ENCODE measurements around the gene RRAGD.

Gene RRAGD

DNA sequence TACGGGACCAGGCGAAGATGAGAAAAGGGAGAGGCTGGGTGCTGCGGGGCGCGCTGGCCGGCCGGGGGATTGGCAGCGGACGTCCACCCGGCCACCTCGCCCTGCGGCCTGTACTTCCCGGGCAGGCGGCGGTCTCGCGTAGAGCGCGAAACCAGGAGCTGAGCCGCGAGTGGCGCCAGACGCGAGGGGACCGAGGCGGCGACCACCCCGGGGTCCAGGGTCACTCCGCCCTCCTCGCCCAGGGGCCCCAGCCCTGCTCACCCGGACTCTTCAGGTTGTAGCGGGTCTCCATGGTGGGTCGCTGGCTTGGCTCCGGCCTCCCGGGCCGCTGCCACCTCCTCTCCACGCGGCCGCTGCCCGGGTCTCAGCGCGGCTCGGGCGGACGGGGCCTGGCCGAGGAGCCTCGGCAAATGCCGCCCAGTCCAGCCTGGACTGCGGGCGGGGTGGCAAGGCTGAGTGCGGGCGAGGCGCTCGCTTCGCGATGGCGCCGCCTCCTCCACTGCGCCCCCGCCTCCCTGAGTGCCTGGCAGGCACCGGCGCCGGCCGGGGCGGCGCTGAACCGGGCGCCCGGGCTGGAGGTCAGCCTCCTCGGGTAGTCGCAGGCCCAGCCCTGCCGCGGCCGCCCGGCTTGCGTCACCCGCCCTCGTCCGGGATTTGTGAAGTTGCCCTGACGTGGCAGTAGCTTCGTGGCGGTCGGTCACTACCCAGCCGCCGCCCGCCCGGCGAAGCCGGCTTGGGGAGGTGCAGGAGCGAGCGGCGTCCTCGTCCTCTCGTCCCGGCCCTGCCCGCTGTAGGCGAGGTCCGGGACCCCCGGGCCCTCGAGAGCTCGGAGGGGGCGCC lies 59.6 kb downstream of the RRAGD start, which contains the start of gene UBE2J1:
Gene UBE2J1, minus strand, starts transcription at position 445 of the 840 bp plus-strand sequence. Its CDS starts 153 bp downstream, at position 292.
- Mint-ChIP-seq H3K4me3 (peak within 1 kb of the TSS; percentile 97), H3K36me3 (peaks cover 3% of the 10 kb centered on the region), H3K27ac (peak within 1 kb of the TSS; percentile 97), H3K4me1 (ENCODE audit: low read depth) (peaks cover 78% of the 10 kb centered on the region), H3K9me3 (ENCODE audit: low read depth) (no peaks in the 10 kb centered on the region), H3K27me3 (no peaks in the 10 kb centered on the region)

DNA sequence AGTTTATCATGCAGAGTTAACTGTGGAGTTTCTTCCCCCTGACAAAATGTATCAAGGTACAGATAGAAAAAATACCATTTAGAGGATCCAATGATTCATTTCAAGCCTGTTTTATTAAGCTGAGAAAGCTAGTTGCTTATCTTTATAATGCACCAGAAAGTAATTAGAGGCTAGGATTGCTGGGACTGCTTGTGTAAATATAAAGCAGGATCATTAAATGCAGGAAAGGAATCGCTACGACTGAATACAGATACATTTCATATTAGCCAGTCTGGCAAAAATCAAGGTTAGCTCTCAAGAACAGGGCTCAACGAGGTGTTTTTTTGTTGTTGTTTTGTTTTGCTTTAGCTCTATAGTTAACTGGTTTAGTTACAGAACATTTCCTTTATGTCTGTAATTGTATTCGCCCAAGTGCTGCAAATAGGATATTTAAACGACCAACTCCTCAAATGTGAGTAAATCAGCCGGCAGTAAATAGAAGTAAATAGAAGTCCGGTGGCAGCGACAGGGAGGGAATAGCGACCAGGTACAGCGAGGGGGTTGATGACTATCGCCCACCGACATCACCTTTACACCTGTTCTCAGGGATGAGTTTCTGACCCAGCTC lies 60.3 kb downstream of the RRAGD start:
- no peaks in the 10 kb centered on the region for H3K27me3 Mint-ChIP-seq

DNA sequence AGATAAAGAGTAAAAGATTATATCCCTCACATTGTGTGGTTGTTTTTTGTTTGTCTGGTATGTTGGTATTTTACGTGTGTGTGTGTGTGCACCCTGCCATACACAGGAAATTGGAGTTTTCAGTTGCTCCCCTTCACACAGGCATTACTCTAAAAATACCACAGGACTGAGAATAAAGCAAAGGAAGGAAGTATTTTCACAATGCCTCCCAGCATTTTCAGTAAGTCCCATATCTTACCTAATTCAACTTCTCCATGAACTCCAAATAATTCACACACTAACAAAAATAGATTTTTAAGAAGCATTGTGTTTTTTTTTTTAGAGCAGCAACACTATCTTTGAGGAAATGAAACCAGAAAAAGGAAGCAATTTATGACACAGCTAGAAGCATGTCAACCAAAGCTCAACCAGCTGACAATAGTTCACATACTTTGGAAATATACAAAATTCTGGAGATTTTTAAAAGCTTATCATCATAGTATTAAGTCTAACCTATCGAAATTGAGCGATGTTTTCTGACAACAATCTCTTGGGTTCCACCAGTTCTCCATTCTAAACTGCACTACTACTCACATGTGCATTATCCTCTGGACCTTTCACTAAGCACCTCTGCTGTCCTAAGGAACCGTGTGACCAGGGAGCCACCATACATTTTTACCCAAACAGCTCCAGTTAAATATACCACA lies 61.6 kb downstream of the RRAGD start:
- peaks cover 67% of the 10 kb centered on the region for H3K4me1 Mint-ChIP-seq (ENCODE audit: low read depth)
- peaks cover 3% of the 10 kb centered on the region for H3K36me3 Mint-ChIP-seq
- peak overlapping the region; percentile 97 for H3K27ac Mint-ChIP-seq
- H3K9me3 Mint-ChIP-seq (ENCODE audit: low read depth), result no peaks in the 10 kb centered on the region
- no peaks in the 10 kb centered on the region for H3K27me3 Mint-ChIP-seq
- H3K4me3 Mint-ChIP-seq, result peak overlapping the region; percentile 97

More for the DNA sequence above, 60.3 kb downstream of the RRAGD start:
- Mint-ChIP-seq H3K4me1 (ENCODE audit: low read depth) (peaks cover 73% of the 10 kb centered on the region), H3K27ac (peak overlapping the region; percentile 97), H3K9me3 (ENCODE audit: low read depth) (no peaks in the 10 kb centered on the region), H3K4me3 (peak overlapping the region; percentile 97), H3K36me3 (peaks cover 3% of the 10 kb centered on the region)

DNA sequence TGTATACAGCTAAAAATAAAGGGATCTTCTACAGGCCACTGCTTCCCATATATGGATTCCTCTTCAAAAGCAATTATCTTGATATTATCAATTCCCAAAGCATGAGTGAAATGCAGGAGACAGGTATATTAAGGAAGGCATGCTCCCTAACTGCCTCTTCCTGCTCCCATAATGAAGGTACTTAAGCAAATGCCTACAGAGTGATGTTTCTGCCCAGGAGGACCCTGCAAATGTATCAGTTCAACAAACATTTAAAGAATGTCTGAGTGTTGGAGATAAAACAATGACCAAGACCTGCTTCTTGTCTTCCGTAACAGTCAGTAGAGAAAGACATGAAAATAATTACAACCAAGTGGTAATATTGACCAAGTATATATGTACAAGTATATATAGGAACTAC lies 63.7 kb downstream of the RRAGD start:
- Mint-ChIP-seq H3K9me3 (ENCODE audit: low read depth) (no peaks in the 10 kb centered on the region), H3K27me3 (no peaks in the 10 kb centered on the region), H3K4me1 (ENCODE audit: low read depth) (peaks cover 66% of the 10 kb centered on the region), H3K4me3 (no peak overlapping the region), H3K36me3 (peaks cover 3% of the 10 kb centered on the region), H3K27ac (peak overlapping the region; percentile 72)

DNA sequence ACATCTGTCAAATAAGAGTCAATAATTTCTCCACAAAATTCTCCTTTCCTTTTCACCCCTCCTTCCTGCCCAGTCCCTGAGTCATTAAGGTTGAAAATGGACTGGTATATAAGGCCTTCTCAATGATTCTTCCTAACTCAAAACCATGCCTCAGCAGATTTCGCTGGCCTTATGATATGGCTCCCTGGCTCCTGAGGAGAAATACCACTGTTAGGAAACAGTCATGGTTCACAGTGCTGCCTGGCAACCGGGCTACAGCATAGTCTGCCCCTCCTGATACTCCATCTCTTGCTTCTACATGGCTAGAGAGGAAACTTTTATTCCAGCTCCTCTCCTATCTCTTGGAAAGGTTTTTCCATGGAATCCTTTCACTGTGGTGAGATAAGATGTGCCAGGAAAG lies 64.2 kb downstream of the RRAGD start:
- Mint-ChIP-seq H3K27ac (peak overlapping the region; percentile 43), H3K4me3 (no peak overlapping the region)

DNA sequence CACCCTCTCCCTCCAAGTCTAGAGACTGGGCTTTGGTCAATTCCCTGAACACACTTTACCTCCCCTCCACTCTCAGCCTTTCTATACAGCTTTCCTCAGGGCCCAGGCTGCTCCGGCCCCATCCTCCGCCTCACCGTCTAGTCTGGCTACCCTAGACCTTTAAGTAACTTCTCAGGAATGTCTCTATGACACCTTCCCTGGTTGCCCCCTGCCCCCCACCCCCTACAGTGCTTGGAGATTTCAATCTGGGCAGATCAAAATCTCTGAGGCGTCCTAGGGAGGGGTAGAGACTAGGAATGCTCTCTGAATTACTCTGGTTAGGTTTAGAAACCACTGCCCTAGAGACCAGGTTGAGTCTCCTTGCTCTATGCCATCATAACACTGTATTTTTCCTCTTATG lies 65.6 kb downstream of the RRAGD start:
- Mint-ChIP-seq H3K36me3 (peaks cover 3% of the 10 kb centered on the region), H3K4me1 (ENCODE audit: low read depth) (peaks cover 58% of the 10 kb centered on the region), H3K27ac (peak overlapping the region; percentile 11), H3K4me3 (no peak overlapping the region), H3K27me3 (no peaks in the 10 kb centered on the region), H3K9me3 (ENCODE audit: low read depth) (no peaks in the 10 kb centered on the region)

More for the DNA sequence above, 64.2 kb downstream of the RRAGD start:
- H3K36me3 Mint-ChIP-seq, result peaks cover 3% of the 10 kb centered on the region
- peaks cover 65% of the 10 kb centered on the region for H3K4me1 Mint-ChIP-seq (ENCODE audit: low read depth)
- no peaks in the 10 kb centered on the region for H3K27me3 Mint-ChIP-seq
- no peaks in the 10 kb centered on the region for H3K9me3 Mint-ChIP-seq (ENCODE audit: low read depth)

DNA sequence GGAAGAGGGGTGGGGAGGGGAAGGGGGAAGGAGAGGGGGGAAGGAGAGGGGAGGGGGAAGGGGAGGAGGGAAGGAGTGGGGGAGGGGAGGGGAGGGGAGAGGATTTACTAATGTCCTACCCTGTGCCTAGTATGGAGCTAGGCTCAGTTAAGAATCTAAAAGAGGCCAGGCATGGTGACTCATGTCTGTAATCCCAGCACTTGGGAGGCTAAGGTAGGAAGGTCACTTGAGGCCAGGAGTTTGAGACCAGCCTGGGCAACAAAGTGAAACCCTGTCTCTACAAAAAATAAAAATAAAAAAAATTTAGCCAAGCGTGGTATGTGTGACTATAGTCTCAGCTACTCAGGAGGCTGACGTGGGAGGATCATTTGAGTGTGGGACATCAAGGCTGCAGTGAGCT lies 72.5 kb downstream of the RRAGD start:
- H3K36me3 Mint-ChIP-seq, result peaks cover 3% of the 10 kb centered on the region
- H3K27ac Mint-ChIP-seq, result no peak overlapping the region
- H3K9me3 Mint-ChIP-seq (ENCODE audit: low read depth), result no peaks in the 10 kb centered on the region
- peaks cover 5% of the 10 kb centered on the region for H3K4me1 Mint-ChIP-seq (ENCODE audit: low read depth)
- H3K4me3 Mint-ChIP-seq, result no peak overlapping the region
- no peaks in the 10 kb centered on the region for H3K27me3 Mint-ChIP-seq

DNA sequence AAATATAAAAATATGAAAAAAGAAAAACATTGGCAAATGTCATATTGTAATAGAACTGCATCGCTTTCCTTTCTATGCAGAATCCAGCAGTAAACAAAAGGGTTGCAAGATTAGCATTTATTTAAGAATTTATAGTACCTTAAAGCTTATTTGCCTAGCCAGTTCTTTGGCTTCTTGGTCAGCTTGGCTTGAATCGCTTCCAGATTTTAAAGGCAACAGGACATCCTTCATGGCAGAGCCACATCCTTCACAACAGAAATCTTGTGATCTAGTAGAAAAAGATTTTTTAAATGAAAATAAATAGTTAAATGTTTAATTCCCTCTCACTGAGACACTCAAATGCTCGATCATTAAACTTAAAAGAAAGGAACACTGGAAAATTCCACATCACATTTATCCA lies 76.9 kb downstream of the RRAGD start:
- no peaks in the 10 kb centered on the region for H3K27me3 Mint-ChIP-seq
- H3K4me3 Mint-ChIP-seq, result no peak overlapping the region
- H3K4me1 Mint-ChIP-seq (ENCODE audit: low read depth), result no peaks in the 10 kb centered on the region

DNA sequence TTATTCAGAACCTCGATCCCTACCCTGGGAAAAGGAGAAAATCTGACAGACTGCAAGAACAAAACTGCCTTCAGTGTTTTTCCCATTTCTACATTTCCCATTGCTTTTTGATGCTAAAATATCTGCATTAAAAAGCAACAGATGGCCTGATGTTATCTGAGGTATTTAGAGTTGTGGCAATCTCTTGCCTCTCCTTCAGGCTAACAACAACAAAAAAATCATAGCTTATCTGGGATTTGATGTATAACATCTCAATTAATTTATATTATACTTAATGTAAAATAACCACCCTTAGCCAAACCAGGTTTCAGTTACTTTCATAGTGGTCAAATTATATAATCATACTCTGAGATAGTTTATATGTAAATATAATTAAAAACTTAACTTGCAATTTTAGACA lies 81.2 kb downstream of the RRAGD start:
- no peak overlapping the region for H3K4me3 Mint-ChIP-seq
- peaks cover 28% of the 10 kb centered on the region for H3K36me3 Mint-ChIP-seq
- H3K9me3 Mint-ChIP-seq (ENCODE audit: low read depth), result no peaks in the 10 kb centered on the region
- H3K27ac Mint-ChIP-seq, result no peak overlapping the region
- no peaks in the 10 kb centered on the region for H3K4me1 Mint-ChIP-seq (ENCODE audit: low read depth)
- H3K27me3 Mint-ChIP-seq, result no peaks in the 10 kb centered on the region

More for the DNA sequence above, 76.9 kb downstream of the RRAGD start:
- H3K27ac Mint-ChIP-seq, result no peak overlapping the region
- peaks cover 7% of the 10 kb centered on the region for H3K36me3 Mint-ChIP-seq
- no peaks in the 10 kb centered on the region for H3K9me3 Mint-ChIP-seq (ENCODE audit: low read depth)

DNA sequence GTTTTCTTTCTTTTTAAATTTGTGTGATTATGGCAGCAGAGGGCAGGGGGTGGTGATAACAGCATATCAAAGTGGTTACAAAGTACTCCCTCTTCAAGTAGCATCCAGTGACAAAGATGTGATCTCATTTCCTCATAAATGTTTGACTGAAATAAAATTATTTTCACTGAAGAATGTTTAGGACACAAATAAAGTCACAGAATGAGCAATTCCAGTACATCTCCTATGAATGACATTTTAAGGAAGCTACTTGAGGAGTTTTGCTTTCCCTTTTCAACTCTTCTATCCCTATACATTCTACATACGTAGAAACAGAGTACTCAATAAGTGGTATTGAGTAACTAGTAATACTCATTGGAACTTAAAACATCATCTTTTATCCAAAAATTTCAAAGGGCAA lies 83.1 kb downstream of the RRAGD start:
- peaks cover 31% of the 10 kb centered on the region for H3K36me3 Mint-ChIP-seq

DNA sequence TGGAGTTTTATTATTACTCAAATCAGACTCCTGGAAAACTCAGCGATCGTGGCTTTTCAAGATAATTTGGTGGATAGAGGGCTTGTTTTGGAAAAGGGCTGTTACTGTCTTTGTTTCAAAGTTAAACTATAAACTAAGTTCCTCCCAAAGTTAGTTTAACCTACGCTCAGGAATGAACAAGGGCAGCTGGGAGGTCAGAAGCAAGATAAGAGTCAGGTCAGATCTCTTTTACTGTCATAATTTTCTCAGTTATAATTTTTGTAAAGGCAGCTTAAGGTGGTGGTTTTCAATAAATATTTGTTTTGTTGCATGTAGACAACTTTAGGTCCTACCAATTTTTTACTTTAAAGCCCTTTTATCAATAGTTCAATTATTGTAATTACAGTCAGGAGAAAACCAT lies 87.8 kb downstream of the RRAGD start:
- Mint-ChIP-seq H3K36me3 (peaks cover 30% of the 10 kb centered on the region), H3K4me1 (ENCODE audit: low read depth) (no peaks in the 10 kb centered on the region), H3K4me3 (no peak overlapping the region), H3K27me3 (no peaks in the 10 kb centered on the region), H3K9me3 (ENCODE audit: low read depth) (no peaks in the 10 kb centered on the region), H3K27ac (no peak overlapping the region)

More for the DNA sequence above, 83.1 kb downstream of the RRAGD start:
- no peaks in the 10 kb centered on the region for H3K27me3 Mint-ChIP-seq
- peak overlapping the region; percentile 5 for H3K27ac Mint-ChIP-seq
- H3K9me3 Mint-ChIP-seq (ENCODE audit: low read depth), result no peaks in the 10 kb centered on the region
- H3K4me1 Mint-ChIP-seq (ENCODE audit: low read depth), result no peaks in the 10 kb centered on the region
- H3K4me3 Mint-ChIP-seq, result no peak overlapping the region

DNA sequence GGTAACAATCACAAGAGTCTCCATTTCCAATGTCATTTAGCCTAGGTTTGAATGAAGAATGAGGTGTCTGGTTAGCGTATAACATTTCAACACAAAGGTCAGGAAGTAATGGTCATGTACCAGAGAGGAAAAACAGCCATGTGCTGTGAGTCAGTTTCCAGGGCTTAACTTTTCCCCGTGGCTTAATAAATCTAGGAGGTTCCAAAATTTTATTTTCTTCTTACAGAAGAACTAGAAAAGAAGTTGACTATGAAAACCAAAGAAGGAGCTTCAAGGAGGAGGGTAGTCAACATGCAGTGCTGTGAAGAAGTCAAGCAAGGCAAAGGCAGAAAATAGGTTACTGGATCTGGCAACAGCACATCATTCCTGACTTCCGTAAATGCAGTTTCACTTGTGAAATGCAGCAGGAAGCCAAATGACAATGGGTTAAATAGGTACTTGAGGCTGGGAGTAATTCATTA lies 88.5 kb downstream of the RRAGD start:
- H3K27ac Mint-ChIP-seq, result no peak overlapping the region

DNA sequence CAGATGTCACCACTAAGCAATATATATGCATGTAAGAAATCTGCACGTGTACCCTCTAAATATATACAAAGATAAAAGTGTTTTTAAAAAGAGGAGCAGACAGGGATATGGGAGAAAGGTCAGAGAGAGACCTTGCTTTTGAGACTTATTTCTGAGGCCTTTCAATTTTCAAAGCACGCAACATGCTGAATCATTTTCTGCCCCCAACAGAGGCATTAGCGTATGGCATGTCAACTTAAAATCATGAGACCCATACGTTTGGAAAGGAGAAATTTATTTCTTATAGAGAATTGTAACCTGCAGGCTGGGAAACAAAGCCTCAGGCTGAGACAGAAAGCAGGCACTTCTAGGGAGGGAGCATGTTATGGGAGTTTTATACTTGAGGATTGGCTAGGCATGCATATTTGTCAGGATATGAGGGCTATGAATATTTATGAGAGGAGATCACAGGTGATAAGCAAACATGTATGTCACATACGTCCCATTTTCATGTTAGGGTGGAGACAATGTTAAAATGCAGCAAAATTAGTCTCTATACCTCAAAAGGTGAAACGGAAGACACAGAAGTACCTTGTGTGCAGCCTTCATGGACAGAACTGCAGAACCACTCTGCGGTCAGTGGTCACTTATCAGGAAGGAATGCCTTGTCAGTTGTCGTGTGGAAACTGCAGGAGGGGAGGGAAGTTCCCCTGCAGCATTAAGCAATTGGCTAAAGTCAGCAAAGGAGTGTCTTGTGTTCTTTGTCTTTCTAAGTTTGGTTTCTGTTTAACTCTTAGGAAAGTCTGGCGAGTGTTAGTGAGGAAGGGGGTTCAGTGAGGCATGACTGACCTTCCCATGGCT lies 90.7 kb downstream of the RRAGD start:
- Mint-ChIP-seq H3K27me3 (no peaks in the 10 kb centered on the region), H3K36me3 (peaks cover 17% of the 10 kb centered on the region), H3K4me3 (no peak overlapping the region), H3K4me1 (ENCODE audit: low read depth) (no peaks in the 10 kb centered on the region), H3K9me3 (ENCODE audit: low read depth) (no peaks in the 10 kb centered on the region), H3K27ac (no peak overlapping the region)

More for the DNA sequence above, 88.5 kb downstream of the RRAGD start:
- Mint-ChIP-seq H3K27me3 (no peaks in the 10 kb centered on the region), H3K4me3 (no peak overlapping the region), H3K9me3 (ENCODE audit: low read depth) (no peaks in the 10 kb centered on the region), H3K36me3 (peaks cover 24% of the 10 kb centered on the region), H3K4me1 (ENCODE audit: low read depth) (no peaks in the 10 kb centered on the region)

DNA sequence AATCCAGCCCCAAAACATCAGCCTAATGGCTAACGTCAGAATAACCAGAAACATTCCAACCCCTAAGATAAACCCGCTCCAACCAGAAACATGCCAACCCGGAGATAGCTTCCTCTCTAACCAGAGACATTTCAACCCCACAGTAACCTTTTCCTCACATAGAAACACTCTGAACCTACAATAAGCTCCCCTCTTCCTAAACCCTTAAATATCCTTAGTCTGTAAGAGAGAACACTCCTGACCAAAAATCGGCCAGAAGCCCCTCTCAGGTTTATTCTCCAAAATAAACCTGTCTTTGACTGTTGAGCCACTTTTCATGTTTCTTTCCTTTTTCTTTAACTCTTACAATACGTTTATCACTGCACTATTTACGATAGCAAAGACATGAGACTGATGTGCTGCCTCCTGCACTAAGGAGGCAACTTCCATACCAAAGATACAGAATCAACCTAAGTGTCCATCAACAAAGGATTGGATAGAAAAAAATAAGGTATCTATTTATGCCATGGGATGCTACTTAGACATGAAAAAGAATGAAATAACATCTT lies 92.0 kb downstream of the RRAGD start:
- Mint-ChIP-seq H3K4me3 (no peak overlapping the region), H3K36me3 (peaks cover 19% of the 10 kb centered on the region), H3K27me3 (no peaks in the 10 kb centered on the region), H3K9me3 (ENCODE audit: low read depth) (no peaks in the 10 kb centered on the region), H3K4me1 (ENCODE audit: low read depth) (no peaks in the 10 kb centered on the region), H3K27ac (no peak overlapping the region)
